Fibroblast of lung (primary cell): ENCODE results near the gene TNNC2. TPM values are rescaled to one million over a fixed set of nuclear protein-coding genes. Genes with fewer than 3 reads are reported as not detected.

Experiments
- DNase-seq, 2 donors: peaks; one replicate each; pipeline versions ENCODE4 v3.0.0 to v3.0.0-alpha.2; 2010; ENCODE audit warnings: low read depth in 2 of 2
- H2AFZ ChIP-seq: 2 replicates; pipeline ENCODE4 v1.5.1; 2012; ENCODE audit warnings: low read length, control low read depth, inconsistent platforms
- H3K27ac ChIP-seq: 2 replicates; pipeline ENCODE4 v1.5.1; 2011; ENCODE audit warnings: low read length, control low read depth; ENCODE audit not compliant: insufficient read depth
- H3K27me3 ChIP-seq: 2 replicates; pipeline ENCODE4 v1.5.1; 2011; ENCODE audit warnings: mild to moderate bottlenecking, low read length; ENCODE audit not compliant: control insufficient read depth, insufficient read depth
- H3K36me3 ChIP-seq: 2 replicates; pipeline ENCODE4 v1.5.1; 2011; ENCODE audit warnings: low read length; ENCODE audit not compliant: control insufficient read depth, insufficient read depth
- H3K4me1 ChIP-seq: 2 replicates; pipeline ENCODE4 v1.5.1; 2011; ENCODE audit warnings: low read length; ENCODE audit not compliant: control insufficient read depth, insufficient read depth; ENCODE audit errors: extremely low read depth
- H3K4me2 ChIP-seq: 2 replicates; pipeline ENCODE4 v1.5.1; 2011; ENCODE audit warnings: low read length, control low read depth; ENCODE audit not compliant: insufficient read depth; ENCODE audit errors: extremely low read depth
- H3K4me3 ChIP-seq, 4 experiments: fragments of 200-600 bp in 1 of 4; sonication (generic) in 1 of 4; replicated peaks in 1 of 4; 2 replicates each; pipeline ENCODE4 v1.5.1; 2011 to 2016; ENCODE audit warnings: low read length in 4 of 4, low read depth in 3 of 4, mild to moderate bottlenecking in 3 of 4, control low read depth in 2 of 4, inconsistent platforms in 1 of 4, mixed read lengths in 1 of 4; ENCODE audit not compliant: insufficient read depth in 1 of 4; ENCODE audit errors: control extremely low read depth in 1 of 4
- H3K79me2 ChIP-seq: 2 replicates; pipeline ENCODE4 v1.5.1; 2012; ENCODE audit warnings: mild to moderate bottlenecking, low read length, inconsistent platforms; ENCODE audit not compliant: control insufficient read depth, insufficient read depth
- H3K9ac ChIP-seq: 2 replicates; pipeline ENCODE4 v1.5.1; 2011; ENCODE audit warnings: mild to moderate bottlenecking, low read length, control low read depth; ENCODE audit not compliant: insufficient read depth
- H3K9me3 ChIP-seq: 2 replicates; pipeline ENCODE4 v1.5.1; 2012; ENCODE audit warnings: low read depth, low read length; ENCODE audit not compliant: control insufficient read depth, insufficient read depth
- H4K20me1 ChIP-seq: 2 replicates; pipeline ENCODE4 v1.5.1; 2011; ENCODE audit warnings: low read length; ENCODE audit not compliant: control insufficient read depth, insufficient read depth; ENCODE audit errors: extremely low read depth
- EZH2 ChIP-seq: IDR thresholded peaks from 2 replicates; pipeline ENCODE4 v1.5.1; 2012; ENCODE audit warnings: low read length, control low read depth, mild to moderate bottlenecking; ENCODE audit errors: missing control alignments
- polyA plus RNA-seq, 2 donors: library from polyadenylated mRNA; depleted of rRNA in 1 of 2; stranded (reverse) in 1 of 2; unstranded in 1 of 2; fragments of >200 nt; gene quantifications; 2 replicates each; pipeline ENCODE4 v1.2.1, GENCODE V29; 2011 to 2012; ENCODE audit warnings: missing spikeins in 1 of 2
- total RNA-seq: library from RNA; depleted of rRNA; stranded (reverse); fragments of >200 nt; gene quantifications from 2 replicates; pipeline ENCODE4 v1.2.1, GENCODE V29; 2014
- TF ChIP-seq, protein P1 (sequence below), 2 donors: IDR thresholded peaks in 1 of 2; conservative IDR thresholded peaks in 1 of 2; 1 replicate in 1 of 2; 2 replicates in 1 of 2; pipeline ENCODE4 v1.5.1; 2011 to 2012; ENCODE audit warnings: low read length in 2 of 2, control low read depth in 1 of 2, inconsistent platforms in 1 of 2, low read depth in 1 of 2, mild to moderate bottlenecking in 1 of 2

The TNNC2 gene
- total and polyA plus RNA-seq, 2 donors (not counting 1 experiment from before 2014, with no cell fraction given) = 1.3 to 1.4 TPM

DNA sequence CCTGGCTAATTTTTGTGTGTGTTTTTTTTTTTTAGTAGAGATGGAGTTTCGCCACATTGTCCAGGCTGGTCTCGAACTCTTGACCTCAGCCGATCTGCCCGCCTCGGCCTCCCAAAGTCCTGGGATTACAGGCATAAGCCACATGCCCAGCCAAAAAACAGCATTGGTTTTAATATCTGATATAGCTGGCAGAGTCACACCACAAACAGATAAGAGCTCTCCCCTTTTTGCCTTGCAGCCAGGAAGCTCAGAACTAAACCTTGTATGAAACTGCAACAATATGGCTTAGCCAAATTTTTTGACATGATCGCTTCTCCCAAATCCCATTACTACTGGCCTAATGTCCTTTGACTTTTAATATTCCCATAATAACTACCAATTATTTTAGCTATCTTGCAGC, 25.2 kb upstream of the TNNC2 start:
- no peak overlapping the region for H3K27ac ChIP-seq
- TF ChIP-seq EZH2 = no peak
- H3K4me3 ChIP-seq = no peak overlapping the region
- no peaks in the 10 kb centered on the region for H3K27me3 ChIP-seq
- peaks cover 19% of the 10 kb centered on the region for H3K79me2 ChIP-seq
- H3K4me1 ChIP-seq = peaks cover 2% of the 10 kb centered on the region
- no peak for DNase-seq
- H3K4me2 ChIP-seq = no peak overlapping the region
- H3K9me3 ChIP-seq = no peaks in the 10 kb centered on the region
- no peak overlapping the region for H3K9ac ChIP-seq
- H2AFZ ChIP-seq = no peak overlapping the region
- no peaks in the 10 kb centered on the region for H4K20me1 ChIP-seq
- H3K36me3 ChIP-seq = peaks cover 6% of the 10 kb centered on the region

DNA sequence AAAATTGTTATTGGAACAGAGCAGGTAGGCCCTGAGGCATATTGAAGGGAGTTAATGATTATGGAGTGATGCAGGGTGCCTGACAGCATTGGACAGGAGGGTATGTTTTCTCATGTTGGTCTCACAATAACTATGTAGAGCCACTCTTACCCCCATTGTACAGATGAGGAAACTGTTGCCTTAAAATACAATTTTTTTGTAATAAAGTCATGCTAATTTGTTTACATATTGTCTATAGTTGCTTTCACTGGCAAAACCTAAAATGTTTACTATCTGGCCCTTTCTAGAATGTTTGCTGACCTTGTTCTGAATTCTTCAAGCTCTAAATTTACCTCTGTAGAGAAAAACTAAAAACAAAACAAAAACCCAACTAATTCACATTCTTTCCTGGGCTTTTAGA, 24.4 kb upstream of the TNNC2 start:
- TF ChIP-seq EZH2 = no peak
- TF ChIP-seq, protein P1, sequence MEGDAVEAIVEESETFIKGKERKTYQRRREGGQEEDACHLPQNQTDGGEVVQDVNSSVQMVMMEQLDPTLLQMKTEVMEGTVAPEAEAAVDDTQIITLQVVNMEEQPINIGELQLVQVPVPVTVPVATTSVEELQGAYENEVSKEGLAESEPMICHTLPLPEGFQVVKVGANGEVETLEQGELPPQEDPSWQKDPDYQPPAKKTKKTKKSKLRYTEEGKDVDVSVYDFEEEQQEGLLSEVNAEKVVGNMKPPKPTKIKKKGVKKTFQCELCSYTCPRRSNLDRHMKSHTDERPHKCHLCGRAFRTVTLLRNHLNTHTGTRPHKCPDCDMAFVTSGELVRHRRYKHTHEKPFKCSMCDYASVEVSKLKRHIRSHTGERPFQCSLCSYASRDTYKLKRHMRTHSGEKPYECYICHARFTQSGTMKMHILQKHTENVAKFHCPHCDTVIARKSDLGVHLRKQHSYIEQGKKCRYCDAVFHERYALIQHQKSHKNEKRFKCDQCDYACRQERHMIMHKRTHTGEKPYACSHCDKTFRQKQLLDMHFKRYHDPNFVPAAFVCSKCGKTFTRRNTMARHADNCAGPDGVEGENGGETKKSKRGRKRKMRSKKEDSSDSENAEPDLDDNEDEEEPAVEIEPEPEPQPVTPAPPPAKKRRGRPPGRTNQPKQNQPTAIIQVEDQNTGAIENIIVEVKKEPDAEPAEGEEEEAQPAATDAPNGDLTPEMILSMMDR (conservative IDR thresholded peaks at IDR 0.05 in 1 of 2, IDR thresholded peaks at IDR 0.05 in 1 of 2; ENCODE audit: low read depth in 1 of 2, low read length in 2 of 2) = no peak
- H2AFZ ChIP-seq = no peak overlapping the region
- H3K9me3 ChIP-seq = no peaks in the 10 kb centered on the region
- H3K27ac ChIP-seq = no peak overlapping the region
- peaks cover 6% of the 10 kb centered on the region for H3K36me3 ChIP-seq
- H4K20me1 ChIP-seq = no peaks in the 10 kb centered on the region
- H3K4me3 ChIP-seq = no peak overlapping the region
- H3K27me3 ChIP-seq = no peaks in the 10 kb centered on the region
- H3K9ac ChIP-seq = no peak overlapping the region
- peaks cover 2% of the 10 kb centered on the region for H3K4me1 ChIP-seq
- DNase-seq = no peak
- no peak overlapping the region for H3K4me2 ChIP-seq
- H3K79me2 ChIP-seq = peaks cover 14% of the 10 kb centered on the region

DNA sequence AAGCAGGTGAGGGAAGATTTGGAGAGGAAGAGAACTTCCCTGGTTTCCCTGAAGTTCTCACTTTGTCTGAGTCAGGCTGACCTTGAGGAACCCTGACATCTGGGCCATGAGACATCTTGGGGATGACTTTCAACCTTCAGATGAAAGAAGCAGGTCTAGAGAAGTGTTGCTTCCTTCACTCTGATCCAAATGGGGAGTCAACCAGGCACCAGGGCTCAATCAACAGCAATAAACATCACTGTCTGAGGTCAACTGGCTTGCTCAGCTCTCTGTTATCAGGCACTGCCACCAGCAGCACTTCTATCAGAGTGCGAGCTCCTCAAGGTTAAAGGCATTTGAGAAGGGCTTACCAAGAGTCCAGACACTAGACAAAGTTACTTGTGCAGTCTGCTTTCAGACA, 23.8 kb upstream of the TNNC2 start:
- Histone ChIP-seq H3K9ac (no peak overlapping the region), H3K27me3 (no peaks in the 10 kb centered on the region), H3K79me2 (peaks cover 8% of the 10 kb centered on the region), H3K4me2 (no peak overlapping the region), H3K27ac (no peak overlapping the region), H3K4me3 (no peak overlapping the region), H3K9me3 (no peaks in the 10 kb centered on the region), H4K20me1 (no peaks in the 10 kb centered on the region), H3K4me1 (no peaks in the 10 kb centered on the region), H2AFZ (no peak overlapping the region), H3K36me3 (peaks cover 6% of the 10 kb centered on the region)
- DNase-seq = no peak
- TF ChIP-seq, protein P1 (conservative IDR thresholded peaks at IDR 0.05 in 1 of 2, IDR thresholded peaks at IDR 0.05 in 1 of 2; ENCODE audit: low read depth in 1 of 2, low read length in 2 of 2) = no peak
- TF ChIP-seq EZH2 = no peak
